Stomach (tissue), 9 donors: Measurements from ENCODE around the gene TIMM44. TPM values are rescaled to one million over a fixed set of nuclear protein-coding genes. Genes with fewer than 3 reads are reported as not detected.

Experiments
- DNase-seq, 2 donors: peaks; one replicate each; pipeline versions ENCODE4 v3.0.0 to v3.0.0-alpha.2; 2013 to 2019
- H3K27ac ChIP-seq, 5 donors: fragments of 200-600 bp in 4 of 5; sonication (generic) in 4 of 5; one replicate each; pipeline ENCODE4 v1.5.1; 2013 to 2019; ENCODE audit warnings: mild to moderate bottlenecking in 1 of 5, moderate library complexity in 1 of 5
- H3K27me3 ChIP-seq, 3 donors: fragments of 200-600 bp; sonication (generic); one replicate each; pipeline ENCODE4 v1.5.1; 2017 to 2019; ENCODE audit warnings: mixed run types in 1 of 3
- H3K36me3 ChIP-seq, 4 donors: fragments of 200-600 bp; sonication (generic); 1 replicate in 3 of 4; 2 replicates in 1 of 4; pipeline ENCODE4 v1.5.1; 2016 to 2019
- H3K4me1 ChIP-seq, 4 donors: fragments of 200-600 bp; sonication (generic); one replicate each; pipeline ENCODE4 v1.5.1; 2016 to 2019
- H3K4me3 ChIP-seq, 4 donors: fragments of 200-600 bp; sonication (generic) in 3 of 4; one replicate each; pipeline ENCODE4 v1.5.1; 2016 to 2019; ENCODE audit warnings: mild to moderate bottlenecking in 1 of 4
- H3K9me3 ChIP-seq, 4 donors: fragments of 200-600 bp; sonication (generic); one replicate each; pipeline ENCODE4 v1.5.1; 2016 to 2019
- EP300 ChIP-seq: sonication (generic); formaldehyde crosslinking; IDR thresholded peaks from one replicate; pipeline ENCODE4 v1.6.1; 2017; ENCODE audit warnings: antibody characterized with exemption
- POLR2A ChIP-seq, 4 donors: fragments of 450-650 bp; IDR thresholded peaks; one replicate each; pipeline ENCODE4 v1.6.1; 2016; ENCODE audit warnings: antibody characterized with exemption in 4 of 4, control low read depth in 2 of 4, mild to moderate bottlenecking in 1 of 4, moderate library complexity in 1 of 4
- POLR2AphosphoS5 ChIP-seq, 3 donors: sonication (generic); formaldehyde crosslinking; IDR thresholded peaks; one replicate each; pipeline ENCODE4 v1.6.1; 2016; ENCODE audit warnings: antibody characterized with exemption in 3 of 3
- WGBS, 5 donors: extraction: QIAGEN DNeasy Blood & Tissue Kit in 3 of 5; methylation state at CpG; one replicate each; pipeline versions ENCODE4 v1.1.5 to v1.1.7; 2013 to 2018; 5-methylcytosine and 5-hydroxymethylcytosine counted together
- intact Hi-C: fragments of 100-400 bp; cut with DNase I; formaldehyde crosslinking; loops from one replicate; pipeline ENCODE4 v1.15.1; 2023; ENCODE audit warnings: low total_unique reads
- polyA plus RNA-seq, 3 donors: library from polyadenylated mRNA; stranded (reverse); fragments of 200-250 nt; gene quantifications; one replicate each; pipeline ENCODE4 v1.2.3, GENCODE V29; 2013
- total RNA-seq, 5 donors: library from RNA; depleted of rRNA; stranded (reverse); fragments of >200 nt; gene quantifications; one replicate each; pipeline versions ENCODE4 v1.1.0 to v1.2.3, GENCODE V29; 2014 to 2016
- TF ChIP-seq, protein P1 (sequence below), 7 experiments: fragments of 450-650 bp in 4 of 7; fragments of 200-600 bp in 3 of 7; sonication (generic) in 3 of 7; IDR thresholded peaks; one replicate each; pipeline ENCODE4 v1.5.1; 2016 to 2019; ENCODE audit warnings: antibody characterized with exemption in 7 of 7, control low read depth in 2 of 7, mild to moderate bottlenecking in 1 of 7
- donor health status: healthy with polysubstance abuse.
- donor health status: Bipolar disorder and iron deficiency.
- donor health status: healthy.

The TIMM44 gene
- total and polyA plus RNA-seq, 8 donors: 41.0 to 123 (median 52.8) TPM

DNA sequence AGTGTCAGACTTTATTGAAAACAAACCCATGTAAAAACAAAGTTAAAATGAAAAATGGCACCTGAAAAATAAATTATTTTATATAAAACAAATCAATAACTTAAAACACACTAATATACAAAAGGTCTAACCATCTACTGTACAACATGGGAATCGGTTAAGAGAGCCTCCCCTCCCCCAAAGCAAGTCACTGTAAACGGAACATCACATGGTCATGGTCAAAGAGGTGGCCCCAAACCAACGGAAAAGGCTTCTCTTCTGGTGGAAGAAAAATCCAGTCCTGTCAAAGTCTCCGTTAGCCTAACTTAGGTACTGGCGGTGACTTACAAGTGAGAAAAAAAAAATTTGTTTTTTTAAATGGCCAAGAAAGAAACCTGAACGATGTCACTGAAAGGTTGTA is 15.7 kb upstream of the TIMM44 start:
- H3K27ac ChIP-seq: no peak overlapping the region
- no peak overlapping the region for H3K4me3 ChIP-seq
- intact Hi-C loops: no loop called here
- no peaks in the 10 kb centered on the region for H3K9me3 ChIP-seq
- H3K4me1 ChIP-seq: no peaks in the 10 kb centered on the region
- TF ChIP-seq, protein P1, sequence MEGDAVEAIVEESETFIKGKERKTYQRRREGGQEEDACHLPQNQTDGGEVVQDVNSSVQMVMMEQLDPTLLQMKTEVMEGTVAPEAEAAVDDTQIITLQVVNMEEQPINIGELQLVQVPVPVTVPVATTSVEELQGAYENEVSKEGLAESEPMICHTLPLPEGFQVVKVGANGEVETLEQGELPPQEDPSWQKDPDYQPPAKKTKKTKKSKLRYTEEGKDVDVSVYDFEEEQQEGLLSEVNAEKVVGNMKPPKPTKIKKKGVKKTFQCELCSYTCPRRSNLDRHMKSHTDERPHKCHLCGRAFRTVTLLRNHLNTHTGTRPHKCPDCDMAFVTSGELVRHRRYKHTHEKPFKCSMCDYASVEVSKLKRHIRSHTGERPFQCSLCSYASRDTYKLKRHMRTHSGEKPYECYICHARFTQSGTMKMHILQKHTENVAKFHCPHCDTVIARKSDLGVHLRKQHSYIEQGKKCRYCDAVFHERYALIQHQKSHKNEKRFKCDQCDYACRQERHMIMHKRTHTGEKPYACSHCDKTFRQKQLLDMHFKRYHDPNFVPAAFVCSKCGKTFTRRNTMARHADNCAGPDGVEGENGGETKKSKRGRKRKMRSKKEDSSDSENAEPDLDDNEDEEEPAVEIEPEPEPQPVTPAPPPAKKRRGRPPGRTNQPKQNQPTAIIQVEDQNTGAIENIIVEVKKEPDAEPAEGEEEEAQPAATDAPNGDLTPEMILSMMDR (IDR thresholded peaks at IDR 0.05): no peak
- TF ChIP-seq EP300 (no peak), POLR2AphosphoS5 (IDR thresholded peaks at IDR 0.05) (no peak), POLR2A (IDR thresholded peaks at IDR 0.05) (no peak)
- peaks cover 9 to 60% (median 56%) of the 10 kb centered on the region in 4 donors for H3K36me3 ChIP-seq
- WGBS, 5 donors: 51 to 62% (median 61%) methylated on average over 6 of the region's 6 CpGs
- DNase-seq: no peak
- H3K27me3 ChIP-seq: no peaks in the 10 kb centered on the region

DNA sequence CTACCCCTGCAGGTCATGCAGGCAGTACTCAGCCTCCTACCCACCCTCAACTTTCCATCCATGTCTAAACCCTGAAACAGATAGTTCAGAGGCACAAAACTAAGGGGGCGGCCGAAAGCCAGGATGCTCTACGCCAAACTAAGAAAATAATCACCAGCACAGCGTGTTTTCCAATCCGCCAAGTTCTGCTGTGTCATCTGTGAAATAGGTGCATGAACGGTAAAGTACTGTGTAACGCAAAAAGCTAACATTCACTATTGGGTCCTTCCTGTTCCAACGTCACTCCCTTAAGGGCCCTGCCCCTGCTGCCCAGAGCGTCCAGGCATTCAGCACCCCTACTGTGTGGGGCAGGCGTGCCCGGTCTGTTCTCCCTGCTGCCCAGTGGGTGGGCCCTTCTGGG is 12.2 kb upstream of the TIMM44 start:
- Histone ChIP-seq H3K4me3 (no peak overlapping the region), H3K9me3 (no peaks in the 10 kb centered on the region), H3K27ac (no peak overlapping the region), H3K4me1 (no peaks in the 10 kb centered on the region), H3K27me3 (no peaks in the 10 kb centered on the region), H3K36me3 (peaks cover 0 to 25% (median 20%) of the 10 kb centered on the region in 4 donors)
- DNase-seq: no peak
- TF ChIP-seq POLR2A (IDR thresholded peaks at IDR 0.05) (no peak), POLR2AphosphoS5 (IDR thresholded peaks at IDR 0.05) (no peak), EP300 (no peak)
- TF ChIP-seq, protein P1 (IDR thresholded peaks at IDR 0.05): no peak
- WGBS, 5 donors: 79 to 90% (median 85%) methylated on average over 11 of the region's 11 CpGs
- intact Hi-C loops: no loop called here

DNA sequence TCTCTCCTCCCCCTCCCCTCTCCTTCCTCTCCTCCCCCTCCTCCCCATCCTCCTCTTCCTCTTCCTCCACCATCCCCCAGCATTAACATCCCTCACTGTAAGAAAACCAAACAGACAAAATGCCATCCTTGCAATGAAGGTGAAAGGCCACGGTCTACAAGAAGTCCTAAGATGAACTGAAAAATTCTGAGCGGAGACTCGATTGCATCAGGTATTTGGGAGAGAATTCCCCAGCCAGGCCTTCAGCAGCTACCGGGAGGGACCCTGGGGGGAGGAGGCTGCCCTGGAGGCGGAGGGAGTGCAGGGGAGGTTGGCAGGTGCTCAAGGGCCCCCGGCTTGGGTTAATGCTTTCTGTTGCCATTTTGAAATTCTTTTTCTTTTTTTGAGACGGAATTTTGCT is 10.1 kb upstream of the TIMM44 start:
- 67 to 80% (median 80%) methylated on average over 7 of the region's 7 CpGs for WGBS, 5 donors
- H3K36me3 ChIP-seq: peaks cover 0 to 12% (median 9%) of the 10 kb centered on the region in 4 donors
- H3K9me3 ChIP-seq: no peaks in the 10 kb centered on the region
- no peaks in the 10 kb centered on the region for H3K4me1 ChIP-seq
- intact Hi-C loops: no loop called here
- H3K27ac ChIP-seq: no peak overlapping the region
- TF ChIP-seq, protein P1 (IDR thresholded peaks at IDR 0.05): no peak
- TF ChIP-seq EP300 (no peak), POLR2A (IDR thresholded peaks at IDR 0.05) (no peak), POLR2AphosphoS5 (IDR thresholded peaks at IDR 0.05) (no peak)
- DNase-seq: no peak
- H3K4me3 ChIP-seq: no peak overlapping the region
- H3K27me3 ChIP-seq: no peaks in the 10 kb centered on the region

DNA sequence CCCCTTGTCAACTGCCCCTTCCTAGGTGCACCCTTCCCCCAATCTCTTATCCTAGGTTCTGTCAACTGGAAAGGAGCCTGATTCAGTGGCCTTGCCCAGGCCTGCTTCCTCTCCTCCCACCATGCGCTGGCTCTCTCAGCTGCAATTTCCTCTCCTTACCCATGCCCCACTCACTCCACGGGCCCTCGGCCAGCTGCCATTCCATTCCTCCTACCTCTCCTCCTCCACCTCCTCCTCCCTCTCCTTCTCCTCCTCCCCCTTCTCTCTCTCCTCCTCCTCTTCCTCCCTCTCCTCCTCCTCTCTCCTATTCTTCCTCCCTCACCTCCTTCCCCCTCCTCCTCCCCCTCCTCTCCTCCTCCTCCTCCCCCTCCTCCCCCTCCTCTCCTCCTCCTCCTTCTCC is 9.6 kb upstream of the TIMM44 start:
- intact Hi-C loops: no loop called here
- Histone ChIP-seq H3K4me3 (no peak overlapping the region), H3K27me3 (no peaks in the 10 kb centered on the region), H3K4me1 (no peaks in the 10 kb centered on the region), H3K36me3 (peaks cover 0 to 8% (median 5%) of the 10 kb centered on the region in 4 donors), H3K27ac (no peak overlapping the region), H3K9me3 (no peaks in the 10 kb centered on the region)
- DNase-seq: no peak
- 29 to 45% (median 35%) methylated on average over 3 of the region's 3 CpGs for WGBS, 5 donors
- TF ChIP-seq POLR2AphosphoS5 (IDR thresholded peaks at IDR 0.05): no peak
- TF ChIP-seq, protein P1 (IDR thresholded peaks at IDR 0.05): no peak
- no peak for TF ChIP-seq POLR2A (IDR thresholded peaks at IDR 0.05)
- TF ChIP-seq EP300: no peak
